ENCODE results near the gene CFP.
"Not testable (repeated sequence)": the region's sequence is repeated elsewhere in the genome, so short reads cannot be mapped to it uniquely, and the experiment has no call there.

CFP gene

DNA sequence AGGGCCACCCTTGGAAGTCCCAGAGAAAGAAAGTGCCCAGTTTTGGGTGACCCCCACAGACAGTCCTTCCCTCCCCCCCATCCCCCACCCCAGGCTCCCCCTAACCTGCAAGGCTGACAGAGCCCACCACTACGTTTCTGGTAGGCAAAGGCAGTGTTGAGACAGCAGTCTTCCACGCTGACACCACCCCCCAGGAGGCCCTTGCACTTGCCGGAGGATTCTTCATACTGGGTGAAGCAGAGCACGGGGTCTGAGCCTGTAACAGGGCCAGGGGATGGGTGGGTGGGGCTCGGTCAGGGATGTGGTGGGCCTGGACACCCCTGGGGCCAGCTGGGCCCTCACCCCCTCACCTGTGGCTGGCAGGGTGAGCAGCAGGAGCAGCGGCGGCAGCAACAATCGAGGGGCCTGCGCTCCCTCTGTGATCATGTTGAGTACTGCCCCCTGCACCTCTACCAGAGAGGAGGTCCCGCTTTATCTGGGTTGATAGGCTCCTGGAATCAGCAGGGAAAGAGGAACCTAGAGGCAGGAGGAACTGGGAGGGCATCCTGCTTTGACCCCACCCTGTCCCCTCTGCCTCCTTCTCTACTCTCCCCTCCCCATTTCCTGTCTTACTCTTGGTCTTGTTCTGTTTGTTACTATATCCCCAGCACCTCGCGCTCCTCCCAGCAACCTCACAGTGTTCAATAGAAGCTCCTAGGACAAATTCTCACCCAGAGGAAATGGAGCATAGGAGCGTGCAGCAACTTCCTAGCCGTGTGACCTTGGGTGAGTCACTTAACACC lies at the start of gene CFP:
Gene CFP (minus strand): TSS at position 512 of the 782 bp plus-strand sequence. CDS start 86 bp downstream, at position 426.
- DNase-seq = no peak

DNA sequence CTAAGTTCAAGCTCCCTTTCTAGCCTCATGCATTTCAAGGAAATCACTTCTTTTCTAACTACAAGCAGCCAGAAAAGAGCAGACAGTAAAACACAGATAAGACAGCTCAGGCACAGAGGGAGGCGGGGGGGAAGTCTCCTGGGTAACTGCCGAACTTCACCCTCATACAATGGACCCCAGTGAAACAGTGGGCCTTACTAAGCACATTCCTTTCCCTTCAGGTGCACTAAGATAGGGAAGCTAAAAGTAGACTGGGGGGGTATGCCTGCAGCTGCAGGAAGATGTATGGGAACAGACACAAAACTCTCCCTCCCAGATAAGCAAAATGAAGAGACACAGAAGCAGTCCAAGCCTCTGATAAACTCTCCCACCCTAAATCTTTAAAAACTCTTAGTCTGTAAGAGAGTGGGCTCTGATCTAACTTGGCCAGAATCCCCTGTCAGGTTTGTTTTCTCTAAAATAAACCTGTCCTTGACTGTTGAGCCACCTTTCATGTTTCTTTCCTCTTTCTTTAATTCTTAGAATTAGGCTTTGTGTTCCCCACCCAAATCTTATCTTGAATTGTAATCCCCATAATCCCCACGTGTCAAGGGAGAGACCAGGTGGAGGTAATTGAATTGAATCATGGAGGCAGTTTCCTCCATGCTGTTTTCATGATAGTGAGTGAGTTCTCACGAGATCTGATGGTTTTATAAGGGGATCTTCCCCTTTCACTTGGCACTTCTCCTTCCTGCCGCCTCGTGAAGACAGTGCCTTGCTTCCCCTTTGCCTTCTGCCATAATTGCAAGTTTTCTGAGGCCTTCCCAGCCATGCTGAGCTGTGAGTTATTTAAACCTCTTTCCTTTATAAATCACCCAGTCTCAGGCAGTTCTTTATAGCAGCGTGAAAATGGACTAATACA lies 46.5 kb upstream of the CFP start:
- DNase-seq = not testable (repeated sequence)

- DNase-seq = no peak
These were observed 45.0 kb upstream of the CFP start for GRCh38 chrX:47674776-47675175.

- not testable (repeated sequence) for DNase-seq
These were observed 36.1 kb upstream of the CFP start for GRCh38 chrX:47665797-47666196.

DNA sequence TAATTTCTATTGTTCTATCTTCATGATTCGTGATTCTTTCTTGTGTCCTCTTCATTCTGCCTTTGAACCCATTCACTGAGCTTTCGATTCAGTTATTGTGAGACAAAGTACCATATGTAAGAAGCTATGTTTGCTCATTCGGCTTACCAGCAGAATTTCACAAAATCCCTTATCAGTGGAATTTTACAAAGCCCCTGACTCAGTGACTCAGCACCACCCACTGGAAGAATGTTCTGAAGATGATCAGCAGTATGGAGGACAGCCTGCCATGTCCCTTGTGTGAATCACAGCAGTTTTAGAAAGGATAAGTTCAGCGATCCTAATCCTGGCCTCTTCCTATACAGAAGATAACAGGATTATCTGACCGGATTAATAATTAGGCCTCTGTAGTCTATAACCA lies 35.0 kb upstream of the CFP start:
- DNase-seq = no peak

GRCh38 chrX:47662144-47662657 lies 32.5 kb upstream of the CFP start:
- no peak for DNase-seq

DNA sequence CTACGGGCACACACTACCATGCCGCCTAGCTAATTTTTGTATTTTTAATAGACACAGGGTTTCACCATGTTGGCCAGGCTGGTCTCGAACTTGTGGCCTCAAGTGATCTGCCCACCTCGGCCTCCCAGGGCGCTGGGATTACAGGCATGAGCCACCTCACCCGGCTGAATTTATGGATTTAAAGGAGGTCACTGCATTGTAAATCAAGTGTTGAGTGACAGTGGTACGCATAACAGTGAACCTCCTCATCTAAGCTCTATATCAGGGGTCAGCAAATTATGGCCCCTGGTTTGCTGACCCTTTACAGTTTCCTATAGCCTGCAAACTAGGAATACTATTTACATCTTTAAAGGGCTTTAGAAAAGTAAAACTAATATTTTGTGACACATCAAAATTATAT lies 31.8 kb upstream of the CFP start:
- no peak for DNase-seq

- no peak for DNase-seq
These were observed 29.6 kb upstream of the CFP start for GRCh38 chrX:47659421-47659726.

- DNase-seq = peak; percentile 93
These were observed 29.1 kb upstream of the CFP start, which contains the start of gene UXT for GRCh38 chrX:47658684-47659420. TSS of gene UXT (minus strand) at chrX:47659180. CDS start at chrX:47658927, 253 bp downstream.

GRCh38 chrX:47658301-47658683 lies 28.6 kb upstream of the CFP start:
- DNase-seq = no peak

- DNase-seq = no peak
These were observed 21.5 kb upstream of the CFP start for GRCh38 chrX:47651043-47651905.

GRCh38 chrX:47650164-47651042 lies 20.7 kb upstream of the CFP start, which contains the start of gene ELK1:
TSS of gene ELK1 (minus strand) at chrX:47650563. CDS start at chrX:47641441, 9,122 bp downstream.
- DNase-seq = peak; percentile 98

- DNase-seq = no peak
These were observed 20.0 kb upstream of the CFP start for GRCh38 chrX:47649781-47650163.

DNA sequence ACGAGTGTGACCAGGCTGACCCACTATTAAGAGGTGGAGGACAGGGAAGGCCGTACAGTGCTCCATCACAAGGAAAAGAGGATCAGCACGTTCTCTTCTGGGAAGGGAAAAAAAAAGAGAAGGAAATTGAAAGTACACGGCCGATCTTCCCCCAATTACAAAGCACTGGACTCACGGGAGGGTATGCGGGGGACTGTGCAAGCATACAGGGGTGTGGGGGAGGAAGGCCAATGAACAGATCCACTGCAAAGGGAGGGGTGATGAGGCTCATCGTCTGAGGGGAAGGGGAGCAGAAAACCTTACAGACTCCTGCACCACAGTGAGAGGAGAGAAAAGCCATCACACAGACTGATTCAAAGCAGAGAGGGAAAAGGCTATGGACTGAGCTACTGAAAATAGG lies 19.5 kb upstream of the CFP start:
- DNase-seq = no peak

- no peak for DNase-seq
These were observed 18.6 kb upstream of the CFP start for GRCh38 chrX:47648376-47648775.

DNA sequence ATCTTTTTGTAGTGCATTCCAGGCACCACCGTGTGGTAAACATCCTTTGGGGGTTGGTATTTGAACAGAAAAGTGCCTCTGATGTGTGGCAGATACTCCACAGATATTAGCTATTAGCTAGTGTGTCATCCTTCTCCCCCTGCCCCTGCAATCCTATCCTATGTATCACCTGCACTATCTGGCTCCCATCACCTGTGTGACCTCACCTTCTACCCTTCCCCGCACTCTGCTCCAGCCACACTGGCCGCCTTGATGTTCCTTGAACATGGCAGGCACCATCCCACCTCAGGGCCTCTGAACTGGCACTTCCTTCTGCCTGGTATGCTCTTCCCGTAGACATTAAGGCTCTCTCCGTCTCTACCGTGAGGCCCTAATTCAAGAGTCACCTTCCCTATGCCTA lies 16.9 kb upstream of the CFP start:
- no peak for DNase-seq

DNA sequence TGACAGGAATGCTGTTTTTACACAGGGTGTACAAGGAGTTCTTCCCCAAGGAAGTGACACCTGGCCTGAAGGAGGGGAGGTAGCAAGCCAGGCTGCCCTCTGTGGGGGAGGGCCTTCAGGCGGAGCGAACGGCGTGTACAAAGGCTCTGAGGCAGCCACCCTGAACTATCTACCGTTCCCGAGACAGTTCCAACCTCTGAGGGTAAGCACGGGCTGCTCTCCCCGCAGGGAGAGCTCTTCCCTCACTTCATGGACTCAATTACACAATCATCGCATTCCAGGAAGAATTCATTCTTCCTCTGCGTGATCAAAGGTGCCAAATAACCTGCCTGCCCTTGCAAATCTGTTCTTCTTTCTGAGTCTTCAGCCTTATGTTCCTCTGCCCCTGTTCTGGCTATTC lies 15.8 kb upstream of the CFP start:
- DNase-seq = no peak

DNA sequence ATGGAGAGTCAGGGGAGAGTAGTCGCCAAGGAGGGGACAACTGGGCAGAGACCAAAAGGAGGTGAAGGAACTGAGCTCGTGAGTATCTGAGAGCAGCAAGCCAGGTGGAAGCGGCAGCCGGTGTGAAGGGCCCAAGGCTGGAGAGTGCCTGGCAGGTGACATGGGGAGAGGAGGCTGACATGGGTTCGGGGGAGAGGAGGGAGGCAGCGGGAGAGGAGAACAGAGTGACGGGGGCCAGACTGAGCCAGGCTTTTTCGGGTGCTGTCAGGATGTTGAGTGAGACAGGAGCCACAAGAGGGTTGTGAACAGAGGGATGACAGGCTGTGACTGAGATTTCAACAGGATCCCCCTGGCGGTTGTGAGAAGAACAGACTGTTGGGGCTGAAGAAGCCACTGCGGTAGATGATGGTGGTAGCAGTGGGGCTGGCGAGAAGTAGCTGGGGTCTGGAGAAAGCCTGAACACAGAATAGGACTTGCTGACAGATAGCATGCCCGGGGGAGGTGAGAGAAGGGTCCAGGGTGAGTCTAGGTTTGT lies 14.9 kb upstream of the CFP start:
- no peak for DNase-seq

- DNase-seq = no peak
These were observed 14.2 kb upstream of the CFP start for GRCh38 chrX:47643926-47644325.

GRCh38 chrX:47638816-47639215 lies 9.1 kb upstream of the CFP start:
- DNase-seq = no peak

Measured in right hindlimb (tissue), 1 donor.